Ovary (tissue), 3 donors: Measurements from ENCODE around the gene TAB2.

ENCODE experiments used
- CTCF ChIP-seq, 3 donors: fragments of 450-650 bp in 2 of 3; fragments of 200-600 bp in 1 of 3; IDR thresholded peaks; one replicate each; pipeline versions ENCODE4 v1.5.1 to v1.8.0; 2016 to 2022; ENCODE audit warnings: antibody characterized with exemption in 3 of 3, mild to moderate bottlenecking in 1 of 3
- EP300 ChIP-seq: sonication (generic); formaldehyde crosslinking; IDR thresholded peaks from one replicate; pipeline ENCODE4 v1.6.1; 2017; ENCODE audit warnings: antibody characterized with exemption
- POLR2A ChIP-seq: fragments of 450-650 bp; IDR thresholded peaks from one replicate; pipeline ENCODE4 v1.6.1; 2017; ENCODE audit warnings: antibody characterized with exemption, mild to moderate bottlenecking, moderate library complexity
- donor health status: DM: no; HTN: no; CAD: no.

GRCh38 chr6:149423964-149424440 is 106.5 kb downstream of the TAB2 start:
- TF ChIP-seq CTCF (IDR thresholded peaks at IDR 0.05) (no peak), POLR2A (no peak), EP300 (no peak)
